ENCODE results near the gene MPV17.
A peak's percentile ranks its signal among the peaks of the same experiment; 100 is the strongest.

Gene MPV17

GRCh38 chr2:27262379-27263286 is 60.3 kb downstream of the MPV17 start, which contains the start of gene SLC30A3:
TSS of gene SLC30A3 (minus strand) at chr2:27263047. CDS start at chr2:27262906, 141 bp downstream.
- peak; percentile 3 for TF ChIP-seq CTCF (IDR thresholded peaks at IDR 0.05; ENCODE audit: borderline replicate concordance, control extremely low read depth, extremely low read depth, insufficient read depth, missing control alignments)
- in situ Hi-C loops (cut with MboI; ENCODE audit: low sequenced_read_pairs, unreplicated experiment), result no loop called here
- DNase-seq (ENCODE audit: low spot score), result peak; percentile 92

- no peak for TF ChIP-seq CTCF (IDR thresholded peaks at IDR 0.05; ENCODE audit: borderline replicate concordance, control extremely low read depth, extremely low read depth, insufficient read depth, missing control alignments)
- in situ Hi-C loops (cut with MboI; ENCODE audit: low sequenced_read_pairs, unreplicated experiment), result no loop called here
- peak; percentile 34 for DNase-seq (ENCODE audit: low spot score)
These were observed 61.0 kb downstream of the MPV17 start for GRCh38 chr2:27261926-27262298.

- in situ Hi-C loops (cut with MboI; ENCODE audit: low sequenced_read_pairs, unreplicated experiment), result no loop called here
- DNase-seq (ENCODE audit: low spot score), result no peak
- no peak for TF ChIP-seq CTCF (IDR thresholded peaks at IDR 0.05; ENCODE audit: borderline replicate concordance, control extremely low read depth, extremely low read depth, insufficient read depth, missing control alignments)
These were observed 61.5 kb downstream of the MPV17 start for GRCh38 chr2:27261241-27261925.

Data from GM13976 (cell line).